WTC11 (cell line): ENCODE measurements around the gene CDV3.

Experiments
- CREM ChIP-seq: sonication (generic); formaldehyde crosslinking; IDR thresholded peaks from 2 replicates; pipeline ENCODE4 v1.8.1; 2022; ENCODE audit warnings: mild to moderate bottlenecking, missing genetic modification reagents, moderate library complexity
- CTCF ChIP-seq: fragments of 200-600 bp; IDR thresholded peaks from 2 replicates; pipeline ENCODE4 v1.8.0; 2022; ENCODE audit warnings: antibody characterized with exemption
- E2F4 ChIP-seq: sonication (generic); formaldehyde crosslinking; IDR thresholded peaks from 2 replicates; pipeline ENCODE4 v1.8.1; 2022; ENCODE audit warnings: low read depth, mild to moderate bottlenecking, moderate library complexity, missing genetic modification reagents, borderline replicate concordance
- EMX1 ChIP-seq: fragments of 250-450 bp; sonication (Bioruptor Pico); IDR thresholded peaks from 2 replicates; pipeline ENCODE4 v1.8.0; 2021; ENCODE audit warnings: mild to moderate bottlenecking
- ETV6 ChIP-seq: sonication (generic); formaldehyde crosslinking; IDR thresholded peaks from 2 replicates; pipeline ENCODE4 v1.8.1; 2022; ENCODE audit warnings: mild to moderate bottlenecking, missing genetic modification reagents
- NR3C1 ChIP-seq: sonication (generic); formaldehyde crosslinking; conservative IDR thresholded peaks from 2 replicates; pipeline ENCODE4 v1.8.1; 2023; ENCODE audit warnings: low read depth, mild to moderate bottlenecking, missing genetic modification reagents
- RELA ChIP-seq: sonication (generic); formaldehyde crosslinking; IDR thresholded peaks from 2 replicates; pipeline ENCODE4 v1.8.1; 2022; ENCODE audit warnings: missing genetic modification reagents, mild to moderate bottlenecking, borderline replicate concordance
- TCF7 ChIP-seq: sonication (generic); formaldehyde crosslinking; IDR thresholded peaks from 2 replicates; pipeline ENCODE4 v1.8.0; 2022; ENCODE audit warnings: mild to moderate bottlenecking, low read depth, missing genetic modification reagents, moderate library complexity

DNA sequence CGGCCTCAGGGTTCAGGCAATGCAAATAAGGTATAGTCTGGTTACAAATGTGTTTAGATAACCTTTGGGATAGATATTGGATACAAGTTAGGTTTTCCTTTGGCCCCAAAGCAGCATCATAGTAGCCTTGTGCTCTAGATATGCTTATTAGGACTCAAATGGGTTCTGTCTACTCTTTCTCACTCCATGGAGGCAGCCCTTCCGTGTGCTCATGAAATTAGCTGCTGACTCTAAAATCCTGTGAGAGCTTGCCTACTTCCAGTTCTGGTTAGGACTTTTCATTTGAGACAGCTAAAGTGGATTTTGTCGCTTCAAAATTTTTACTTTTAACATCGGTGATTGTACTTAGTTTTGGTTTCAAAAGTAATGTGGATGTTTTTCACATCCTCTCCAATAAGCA lies 1.6 kb downstream of the CDV3 start:
- TF ChIP-seq CREM (CRISPR knock-in tag) (no peak), EMX1 (CRISPR knock-in tag) (no peak), NR3C1 (CRISPR knock-in tag) (no peak), RELA (no peak), TCF7 (CRISPR knock-in tag) (no peak), CTCF (no peak), E2F4 (CRISPR knock-in tag) (no peak), ETV6 (CRISPR knock-in tag) (no peak)
